CD1c-positive myeloid dendritic cell (primary cell): ENCODE results near the gene PCDHB6.
"Not testable (repeated sequence)": the region's sequence is repeated elsewhere in the genome, so short reads cannot be mapped to it uniquely, and the experiment has no call there.

Experiments used
- DNase-seq: peaks from one replicate; pipeline ENCODE4 v3.0.0-alpha.2; 2016; ENCODE audit errors: extremely low spot score

Gene PCDHB6

GRCh38 chr5:141149812-141150211 lies at the start of gene PCDHB6:
Gene PCDHB6 (plus strand): TSS chr5:141150057. CDS start chr5:141150258, 201 bp downstream.
- no peak for DNase-seq

DNA sequence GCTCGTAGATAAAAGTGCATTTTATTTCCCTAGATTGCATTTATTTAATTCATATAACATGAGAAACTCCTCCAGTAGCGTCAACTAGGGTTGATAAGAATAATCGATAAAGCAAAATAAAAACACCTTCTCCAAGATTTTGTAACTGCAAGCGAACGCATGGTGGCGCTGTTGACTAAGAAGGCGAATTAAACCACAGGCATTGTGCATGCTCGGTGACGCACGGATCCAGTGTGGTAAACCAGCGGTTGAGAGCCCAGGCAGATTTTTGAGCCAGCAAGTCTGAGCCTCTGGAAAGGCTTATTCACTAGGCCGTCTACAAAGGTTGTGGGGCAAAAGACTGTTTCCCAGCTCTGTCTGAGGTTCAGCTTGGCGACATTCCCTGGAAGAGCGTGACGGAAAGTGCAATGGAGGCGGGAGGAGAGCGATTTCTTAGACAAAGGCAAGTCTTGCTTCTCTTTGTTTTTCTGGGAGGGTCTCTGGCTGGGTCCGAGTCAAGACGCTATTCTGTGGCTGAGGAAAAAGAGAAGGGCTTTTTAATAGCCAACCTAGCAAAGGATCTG lies 49.5 kb upstream of the PCDHB6 start, which contains the start of gene PCDHB3:
PCDHB3 (plus strand) TSS at position 231 of the 563 bp plus-strand sequence; CDS start at position 408, 177 bp downstream.
- no peak for DNase-seq

DNA sequence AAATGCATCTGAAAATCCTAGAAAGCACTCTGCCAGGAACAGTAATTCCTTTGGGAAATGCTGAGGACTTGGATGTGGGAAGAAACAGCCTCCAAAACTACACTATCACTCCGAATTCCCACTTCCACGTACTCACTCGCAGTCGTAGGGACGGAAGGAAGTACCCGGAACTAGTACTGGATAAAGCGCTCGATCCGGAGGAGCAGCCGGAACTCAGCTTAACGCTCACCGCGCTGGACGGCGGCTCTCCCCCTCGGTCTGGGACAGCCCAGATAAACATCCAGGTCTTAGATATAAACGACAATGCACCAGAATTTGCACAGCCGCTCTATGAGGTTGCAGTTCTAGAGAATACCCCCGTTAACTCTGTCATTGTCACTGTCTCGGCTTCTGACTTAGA lies 48.8 kb upstream of the PCDHB6 start:
- no peak for DNase-seq

- not testable (repeated sequence) for DNase-seq
These were observed 47.8 kb upstream of the PCDHB6 start for GRCh38 chr5:141102070-141102469.

DNA sequence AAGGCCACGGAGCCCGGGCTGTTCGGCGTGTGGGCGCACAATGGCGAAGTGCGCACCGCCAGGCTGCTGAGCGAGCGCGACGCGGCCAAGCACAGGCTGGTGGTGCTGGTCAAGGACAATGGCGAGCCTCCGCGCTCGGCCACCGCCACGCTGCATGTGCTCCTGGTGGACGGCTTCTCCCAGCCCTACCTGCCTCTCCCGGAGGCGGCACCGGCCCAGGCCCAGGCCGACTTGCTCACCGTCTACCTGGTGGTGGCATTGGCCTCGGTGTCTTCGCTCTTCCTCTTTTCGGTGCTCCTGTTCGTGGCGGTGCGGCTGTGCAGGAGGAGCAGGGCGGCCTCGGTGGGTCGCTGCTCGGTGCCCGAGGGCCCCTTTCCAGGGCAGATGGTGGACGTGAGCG lies 47.4 kb upstream of the PCDHB6 start:
- DNase-seq: not testable (repeated sequence)

GRCh38 chr5:141105350-141105749 lies 44.5 kb upstream of the PCDHB6 start:
- no peak for DNase-seq

GRCh38 chr5:141119250-141119649 lies 30.6 kb upstream of the PCDHB6 start:
- no peak for DNase-seq

DNA sequence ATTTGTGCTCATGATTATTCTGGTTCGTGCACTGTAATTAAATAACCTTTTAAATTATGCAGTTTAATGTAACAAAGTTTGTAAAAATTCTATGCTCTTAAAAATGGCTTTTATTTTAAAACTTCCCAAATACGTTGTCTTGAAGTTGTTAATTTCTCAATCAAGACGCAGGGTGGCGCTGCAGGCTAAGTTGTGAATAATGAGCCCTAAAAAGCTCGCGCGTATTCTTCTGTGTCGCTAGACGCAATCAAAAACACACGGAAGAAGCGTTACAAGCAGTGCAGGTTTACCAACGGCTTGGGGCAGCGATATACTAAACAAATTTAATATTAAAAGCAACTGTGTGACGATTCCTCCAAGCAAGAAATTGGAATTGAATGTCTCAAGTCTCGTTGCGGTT lies 28.3 kb upstream of the PCDHB6 start, which contains the start of gene PCDHB4:
PCDHB4 (plus strand) TSS at position 256 of the 400 bp plus-strand sequence. CDS start 181 bp downstream, outside the sequence.
- no peak for DNase-seq

- DNase-seq: no peak
These were observed 27.9 kb upstream of the PCDHB6 start for GRCh38 chr5:141121985-141122384.

DNA sequence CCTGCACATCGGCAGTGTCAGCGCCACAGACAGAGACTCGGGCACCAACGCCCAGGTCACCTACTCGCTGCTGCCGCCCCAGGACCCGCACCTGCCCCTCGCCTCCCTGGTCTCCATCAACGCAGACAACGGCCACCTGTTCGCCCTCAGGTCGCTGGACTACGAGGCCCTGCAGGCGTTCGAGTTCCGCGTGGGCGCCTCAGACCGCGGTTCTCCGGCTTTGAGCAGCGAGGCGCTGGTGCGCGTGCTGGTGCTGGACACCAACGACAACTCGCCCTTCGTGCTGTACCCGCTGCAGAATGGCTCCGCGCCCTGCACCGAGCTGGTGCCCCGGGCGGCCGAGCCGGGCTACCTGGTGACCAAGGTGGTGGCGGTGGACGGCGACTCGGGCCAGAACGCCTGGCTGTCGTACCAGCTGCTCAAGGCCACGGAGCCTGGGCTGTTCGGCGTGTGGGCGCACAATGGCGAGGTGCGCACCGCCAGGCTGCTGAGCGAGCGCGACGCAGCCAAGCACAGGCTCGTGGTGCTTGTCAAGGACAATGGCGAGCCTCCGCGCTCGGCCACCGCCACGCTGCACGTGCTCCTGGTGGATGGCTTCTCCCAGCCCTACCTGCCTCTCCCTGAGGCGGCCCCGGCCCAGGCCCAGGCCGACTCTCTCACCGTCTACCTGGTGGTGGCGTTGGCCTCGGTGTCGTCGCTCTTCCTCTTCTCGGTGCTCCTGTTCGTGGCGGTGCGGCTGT lies 26.3 kb upstream of the PCDHB6 start:
- DNase-seq: not testable (repeated sequence)

GRCh38 chr5:141127305-141127704 lies 22.6 kb upstream of the PCDHB6 start:
- DNase-seq: no peak

DNA sequence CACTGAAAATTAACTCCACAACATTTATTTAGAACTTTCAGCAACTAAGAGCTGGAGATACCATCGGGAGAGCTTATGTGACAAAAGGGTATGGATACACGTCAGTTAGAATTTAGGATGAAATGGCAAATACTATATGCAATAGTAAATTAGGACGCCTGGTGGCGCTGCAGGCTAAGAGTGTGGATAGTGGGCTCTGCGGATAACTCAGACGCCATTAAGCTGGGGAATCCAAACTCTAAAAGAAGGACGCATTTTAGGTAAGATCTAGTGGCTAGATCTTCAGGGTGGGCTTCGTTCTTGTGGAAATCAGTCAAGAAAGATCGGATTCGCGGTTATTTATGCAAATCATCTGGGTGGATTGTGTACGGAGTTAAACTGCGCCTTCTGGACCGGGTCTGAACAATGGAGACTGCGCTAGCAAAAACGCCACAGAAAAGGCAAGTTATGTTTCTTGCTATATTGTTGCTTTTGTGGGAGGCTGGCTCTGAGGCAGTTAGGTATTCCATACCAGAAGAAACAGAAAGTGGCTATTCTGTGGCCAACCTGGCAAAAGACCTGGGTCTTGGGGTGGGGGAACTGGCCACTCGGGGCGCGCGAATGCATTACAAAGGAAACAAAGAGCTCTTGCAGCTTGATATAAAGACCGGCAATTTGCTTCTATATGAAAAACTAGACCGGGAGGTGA lies 14.7 kb upstream of the PCDHB6 start, which contains the start of gene PCDHB5:
PCDHB5 (plus strand) TSS at position 177 of the 688 bp plus-strand sequence; CDS start at position 406, 229 bp downstream.
- no peak for DNase-seq

DNA sequence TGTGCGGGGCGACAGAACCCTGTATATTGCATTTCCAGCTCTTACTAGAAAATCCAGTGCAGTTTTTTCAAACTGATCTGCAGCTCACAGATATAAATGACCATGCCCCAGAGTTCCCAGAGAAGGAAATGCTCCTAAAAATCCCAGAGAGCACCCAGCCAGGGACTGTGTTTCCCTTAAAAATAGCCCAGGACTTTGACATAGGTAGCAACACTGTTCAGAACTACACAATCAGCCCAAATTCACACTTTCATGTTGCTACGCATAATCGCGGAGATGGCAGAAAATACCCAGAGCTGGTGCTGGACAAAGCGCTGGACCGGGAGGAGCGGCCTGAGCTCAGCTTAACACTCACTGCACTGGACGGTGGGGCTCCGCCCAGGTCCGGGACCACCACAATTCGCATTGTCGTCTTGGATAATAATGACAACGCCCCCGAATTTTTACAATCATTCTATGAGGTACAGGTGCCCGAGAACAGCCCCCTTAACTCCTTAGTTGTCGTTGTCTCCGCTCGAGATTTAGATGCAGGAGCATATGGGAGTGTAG lies 14.1 kb upstream of the PCDHB6 start:
- DNase-seq: no peak

DNA sequence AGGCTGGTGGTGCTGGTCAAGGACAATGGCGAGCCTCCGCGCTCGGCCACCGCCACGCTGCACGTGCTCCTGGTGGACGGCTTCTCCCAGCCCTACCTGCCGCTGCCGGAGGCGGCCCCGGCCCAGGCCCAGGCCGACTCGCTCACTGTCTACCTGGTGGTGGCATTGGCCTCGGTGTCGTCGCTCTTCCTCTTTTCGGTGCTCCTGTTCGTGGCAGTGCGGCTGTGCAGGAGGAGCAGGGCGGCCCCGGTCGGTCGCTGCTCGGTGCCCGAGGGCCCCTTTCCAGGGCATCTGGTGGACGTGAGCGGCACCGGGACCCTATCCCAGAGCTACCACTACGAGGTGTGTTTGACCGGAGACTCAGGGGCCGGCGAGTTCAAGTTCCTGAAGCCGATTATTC lies 12.5 kb upstream of the PCDHB6 start:
- not testable (repeated sequence) for DNase-seq

DNA sequence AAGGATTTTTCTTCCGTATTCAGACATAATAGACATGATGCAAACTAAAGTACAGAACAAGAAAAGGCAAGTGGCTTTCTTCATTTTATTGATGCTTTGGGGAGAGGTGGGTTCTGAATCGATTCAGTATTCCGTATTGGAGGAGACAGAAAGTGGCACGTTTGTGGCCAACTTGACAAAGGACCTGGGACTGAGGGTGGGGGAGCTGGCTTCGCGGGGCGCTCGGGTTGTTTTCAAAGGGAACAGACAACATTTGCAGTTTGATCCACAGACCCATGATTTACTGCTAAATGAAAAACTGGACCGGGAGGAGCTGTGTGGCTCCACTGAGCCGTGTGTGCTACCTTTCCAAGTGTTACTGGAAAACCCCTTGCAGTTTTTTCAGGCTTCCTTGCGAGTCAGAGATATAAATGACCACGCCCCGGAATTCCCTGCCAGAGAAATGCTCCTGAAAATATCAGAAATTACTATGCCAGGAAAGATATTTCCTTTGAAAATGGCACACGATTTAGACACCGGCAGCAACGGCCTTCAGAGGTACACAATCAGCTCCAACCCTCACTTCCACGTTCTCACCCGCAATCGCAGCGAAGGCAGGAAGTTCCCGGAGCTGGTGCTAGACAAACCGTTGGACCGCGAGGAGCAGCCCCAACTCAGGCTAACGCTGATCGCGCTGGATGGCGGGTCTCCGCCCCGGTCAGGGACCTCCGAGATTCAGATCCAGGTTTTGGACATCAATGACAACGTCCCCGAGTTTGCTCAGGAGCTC lies 551 bp downstream of the PCDHB6 start:
- DNase-seq: no peak

GRCh38 chr5:141150993-141151325 lies 1.1 kb downstream of the PCDHB6 start:
- no peak for DNase-seq

DNA sequence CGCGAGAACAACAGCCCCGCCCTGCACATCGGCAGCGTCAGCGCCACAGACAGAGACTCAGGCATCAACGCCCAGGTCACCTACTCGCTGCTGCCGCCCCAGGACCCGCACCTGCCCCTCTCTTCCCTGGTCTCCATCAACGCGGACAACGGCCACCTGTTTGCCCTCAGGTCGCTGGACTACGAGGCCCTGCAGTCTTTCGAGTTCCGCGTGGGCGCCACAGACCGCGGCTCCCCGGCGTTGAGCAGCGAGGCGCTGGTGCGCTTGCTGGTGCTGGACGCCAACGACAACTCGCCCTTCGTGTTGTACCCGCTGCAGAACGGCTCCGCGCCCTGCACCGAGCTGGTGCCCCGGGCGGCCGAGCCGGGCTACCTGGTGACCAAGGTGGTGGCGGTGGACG lies 1.8 kb downstream of the PCDHB6 start:
- not testable (repeated sequence) for DNase-seq

DNA sequence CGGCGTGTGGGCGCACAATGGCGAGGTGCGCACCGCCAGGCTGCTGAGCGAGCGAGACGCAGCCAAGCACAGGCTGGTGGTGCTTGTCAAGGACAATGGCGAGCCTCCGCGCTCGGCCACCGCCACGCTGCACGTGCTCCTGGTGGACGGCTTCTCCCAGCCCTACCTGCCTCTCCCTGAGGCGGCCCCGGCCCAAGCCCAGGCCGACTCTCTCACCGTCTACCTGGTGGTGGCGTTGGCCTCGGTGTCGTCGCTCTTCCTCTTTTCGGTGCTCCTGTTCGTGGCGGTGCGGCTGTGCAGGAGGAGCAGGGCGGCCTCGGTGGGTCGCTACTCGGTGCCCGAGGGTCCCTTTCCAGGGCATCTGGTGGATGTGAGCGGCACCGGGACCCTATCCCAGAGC lies 2.2 kb downstream of the PCDHB6 start:
- not testable (repeated sequence) for DNase-seq

- DNase-seq: no peak
These were observed 5.9 kb downstream of the PCDHB6 start for GRCh38 chr5:141155540-141156374.

DNA sequence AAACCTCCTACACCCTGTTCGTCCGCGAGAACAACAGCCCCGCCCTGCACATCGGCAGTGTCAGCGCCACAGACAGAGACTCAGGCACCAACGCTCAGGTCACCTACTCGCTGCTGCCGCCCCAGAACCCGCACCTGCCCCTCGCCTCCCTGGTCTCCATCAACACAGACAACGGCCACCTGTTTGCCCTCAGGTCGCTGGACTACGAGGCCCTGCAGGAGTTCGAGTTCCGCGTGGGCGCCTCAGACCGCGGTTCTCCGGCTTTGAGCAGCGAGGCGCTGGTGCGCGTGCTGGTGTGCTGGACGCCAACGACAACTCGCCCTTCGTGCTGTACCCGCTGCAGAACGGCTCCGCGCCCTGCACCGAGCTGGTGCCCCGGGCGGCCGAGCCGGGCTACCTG lies 7.5 kb downstream of the PCDHB6 start:
- DNase-seq: not testable (repeated sequence)

GRCh38 chr5:141157901-141158300 lies 8.0 kb downstream of the PCDHB6 start:
- not testable (repeated sequence) for DNase-seq
